K562 (cell line): ENCODE results near the gene C3orf70. TPM values are rescaled to one million over a fixed set of nuclear protein-coding genes. Genes with fewer than 3 reads are reported as not detected.

Experiments
- CEBPB ChIP-seq: fragments of 450-650 bp; IDR thresholded peaks from 2 replicates; pipeline ENCODE4 v1.6.1; 2016; ENCODE audit warnings: missing genetic modification characterization, missing compliant biosample characterization
- GTF2A2 ChIP-seq: IDR thresholded peaks from 2 replicates; pipeline ENCODE4 v1.6.1; 2016; ENCODE audit warnings: mild to moderate bottlenecking, missing genetic modification characterization, missing compliant biosample characterization
- L3MBTL2 ChIP-seq: fragments of 450-650 bp; IDR thresholded peaks from 2 replicates; pipeline ENCODE4 v1.6.1; 2016; ENCODE audit warnings: mild to moderate bottlenecking, moderate library complexity
- MAFG ChIP-seq: fragments of 450-650 bp; conservative IDR thresholded peaks from 2 replicates; pipeline ENCODE4 v1.6.1; 2016; ENCODE audit warnings: missing genetic modification characterization, missing compliant biosample characterization
- MGA ChIP-seq: fragments of 450-650 bp; IDR thresholded peaks from 2 replicates; pipeline ENCODE4 v1.6.1; 2016; ENCODE audit warnings: mild to moderate bottlenecking, moderate library complexity
- PHF21A ChIP-seq: fragments of 450-650 bp; IDR thresholded peaks from 2 replicates; pipeline ENCODE4 v1.6.1; 2017; ENCODE audit warnings: low read depth, borderline replicate concordance
- ZBTB11 ChIP-seq, 3 experiments: fragments of 200-800 bp in 1 of 3; fragments of 250-450 bp in 1 of 3; fragments of 450-650 bp in 1 of 3; sonication (Bioruptor Pico) in 1 of 3; sonication (Bioruptor generic) in 1 of 3; formaldehyde crosslinking in 1 of 3; IDR thresholded peaks; 2 replicates each; pipeline versions ENCODE4 v1.6.1 to v1.8.0; 2016 to 2022; ENCODE audit warnings: mild to moderate bottlenecking in 2 of 3, missing genetic modification characterization in 2 of 3, missing compliant biosample characterization in 1 of 3, moderate library complexity in 1 of 3
- ZNF395 ChIP-seq: fragments of 200-800 bp; sonication (Bioruptor generic); IDR thresholded peaks from 2 replicates; pipeline ENCODE4 v1.6.1; 2017; ENCODE audit warnings: missing genetic modification characterization, missing compliant biosample characterization
- polyA plus RNA-seq, 8 experiments: library from polyadenylated mRNA; depleted of rRNA in 4 of 8; stranded (reverse) in 5 of 8; unstranded in 3 of 8; fragments of >200 nt; fragmentation: Nextera tagmentation in 2 of 8; fragmentation: Illumina TruSeq in 1 of 8; extraction: Ambion mirVana in 2 of 8; extraction: Trizol in 1 of 8; gene quantifications; 2 replicates each; pipeline versions ENCODE4 v1.2.1 to v1.2.3, GENCODE V29; 2011 to 2014; ENCODE audit warnings: inconsistent platforms in 1 of 8, missing spikeins in 1 of 8
- total RNA-seq, 7 experiments: library from RNA; depleted of rRNA in 6 of 7; stranded (reverse); fragments of >200 nt in 6 of 7; fragmentation: Illumina TruSeq in 2 of 7; extraction: Trizol in 2 of 7; gene quantifications; 2 replicates each; pipeline versions ENCODE4 v1.2.1 to v1.2.3, GENCODE V29; 2011 to 2021; ENCODE audit warnings: low replicate concordance in 1 of 7

C3orf70 gene
- total and polyA plus RNA-seq, 9 of the 15 experiments (the other 6 are each of a cell fraction or from before 2014, with no cell fraction given) = 0.01 to 0.04 (median 0.03) TPM; not detected in 6

- TF ChIP-seq MGA (peak; percentile 91), L3MBTL2 (peak; percentile 91), CEBPB (tag) (peak; percentile 91), GTF2A2 (tag) (no peak), MAFG (tag) (no peak), ZNF395 (CRISPR knock-in tag) (peak; percentile 83), ZBTB11 (CRISPR knock-in tag; IDR thresholded peaks at IDR 0.05) (peak in 1 of 3 experiments; percentile 82; a peak in 2 of 6 replicates), PHF21A (peak; percentile 16; the same call in 1 of the 2 replicates)
Observed at GRCh38 chr3:185175370-185175987, 22.6 kb upstream of the C3orf70 start (continued).
